Vagina (tissue), 2 donors: Measurements from ENCODE around the gene PLEKHF1.

Experiments
- CTCF ChIP-seq, 3 experiments: fragments of 450-650 bp in 2 of 3; fragments of 200-600 bp in 1 of 3; sonication (generic) in 1 of 3; IDR thresholded peaks; one replicate each; pipeline ENCODE4 v1.5.1; 2017 to 2019; ENCODE audit warnings: antibody characterized with exemption in 3 of 3, mild to moderate bottlenecking in 2 of 3, moderate library complexity in 2 of 3
- POLR2A ChIP-seq, 2 donors: fragments of 450-650 bp; IDR thresholded peaks; one replicate each; pipeline ENCODE4 v1.6.1; 2017; ENCODE audit warnings: antibody characterized with exemption in 2 of 2, mild to moderate bottlenecking in 2 of 2, moderate library complexity in 2 of 2

GRCh38 chr19:29674374-29675119, 9.3 kb downstream of the PLEKHF1 start:
- no peak for TF ChIP-seq CTCF (IDR thresholded peaks at IDR 0.05)
- no peak for TF ChIP-seq POLR2A (IDR thresholded peaks at IDR 0.05)
